ENCODE measurements around the gene ECI1.
A peak's percentile ranks its signal among the peaks of the same experiment; 100 is the strongest.

The ECI1 gene

DNA sequence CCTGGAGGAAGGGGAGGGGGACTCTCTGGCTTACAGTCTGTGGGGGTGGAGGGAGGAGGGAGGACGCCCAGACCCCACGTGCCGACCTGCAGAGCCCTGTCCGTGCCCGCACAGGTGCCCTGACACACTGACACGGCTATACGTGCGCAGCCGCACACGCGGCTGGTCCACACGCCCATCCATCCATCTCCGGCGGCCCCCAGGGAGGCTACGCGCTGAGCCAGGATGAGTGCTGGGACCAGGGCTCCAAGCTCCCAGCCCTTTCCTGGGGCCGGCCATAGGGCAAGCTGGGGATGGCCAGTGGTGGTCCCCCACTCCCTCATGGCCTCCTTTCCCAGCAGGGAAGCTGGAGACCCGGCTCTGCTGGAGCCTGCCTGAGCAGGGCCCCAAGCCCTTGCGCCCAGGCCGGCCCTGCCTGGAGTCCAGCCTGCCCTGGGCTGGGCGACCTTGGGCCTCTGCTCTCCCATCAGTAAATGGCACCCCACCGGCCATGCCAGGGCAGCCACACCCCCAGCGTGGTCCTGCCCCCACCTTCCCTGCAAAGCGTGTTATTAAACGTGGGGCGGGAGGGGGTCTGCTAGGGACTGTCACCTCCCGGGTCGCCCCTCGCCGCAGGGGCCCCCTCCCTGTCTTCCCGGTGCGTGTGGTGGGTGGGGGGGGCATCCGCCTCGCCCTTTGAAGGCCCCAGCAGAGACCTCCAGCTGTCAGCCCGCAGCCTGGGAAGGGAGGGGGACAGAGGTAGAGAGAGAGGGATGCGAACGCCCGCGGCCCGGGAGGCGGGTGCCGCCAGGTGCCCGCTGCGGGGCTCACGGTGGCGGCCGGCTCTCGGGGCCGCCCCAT is 55.8 kb downstream of the ECI1 start:
- no peak for DNase-seq

DNA sequence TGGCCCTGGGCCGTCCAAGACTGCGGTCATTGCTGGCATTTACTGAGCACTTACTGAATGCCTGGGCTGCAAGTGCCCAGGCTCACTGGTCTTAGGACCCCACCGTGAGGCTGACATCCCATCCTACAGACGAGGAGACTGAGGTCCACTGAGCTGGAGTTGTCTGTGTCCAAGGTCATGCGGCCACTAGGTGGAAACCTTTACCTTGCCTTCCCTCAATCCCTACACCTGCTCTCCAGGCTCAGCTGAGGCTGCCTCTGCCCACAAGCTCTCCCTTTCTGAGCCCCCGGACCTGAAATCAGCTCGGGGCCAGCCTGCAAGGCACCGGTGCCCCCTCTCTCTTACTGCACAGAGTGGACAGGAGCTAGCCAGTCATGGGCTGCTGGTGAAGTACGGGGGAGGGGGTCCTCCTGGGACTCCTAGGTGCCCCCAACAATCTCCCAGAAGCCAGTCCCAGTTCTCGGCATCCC is 56.5 kb downstream of the ECI1 start:
- peak; percentile 44 for DNase-seq

DNA sequence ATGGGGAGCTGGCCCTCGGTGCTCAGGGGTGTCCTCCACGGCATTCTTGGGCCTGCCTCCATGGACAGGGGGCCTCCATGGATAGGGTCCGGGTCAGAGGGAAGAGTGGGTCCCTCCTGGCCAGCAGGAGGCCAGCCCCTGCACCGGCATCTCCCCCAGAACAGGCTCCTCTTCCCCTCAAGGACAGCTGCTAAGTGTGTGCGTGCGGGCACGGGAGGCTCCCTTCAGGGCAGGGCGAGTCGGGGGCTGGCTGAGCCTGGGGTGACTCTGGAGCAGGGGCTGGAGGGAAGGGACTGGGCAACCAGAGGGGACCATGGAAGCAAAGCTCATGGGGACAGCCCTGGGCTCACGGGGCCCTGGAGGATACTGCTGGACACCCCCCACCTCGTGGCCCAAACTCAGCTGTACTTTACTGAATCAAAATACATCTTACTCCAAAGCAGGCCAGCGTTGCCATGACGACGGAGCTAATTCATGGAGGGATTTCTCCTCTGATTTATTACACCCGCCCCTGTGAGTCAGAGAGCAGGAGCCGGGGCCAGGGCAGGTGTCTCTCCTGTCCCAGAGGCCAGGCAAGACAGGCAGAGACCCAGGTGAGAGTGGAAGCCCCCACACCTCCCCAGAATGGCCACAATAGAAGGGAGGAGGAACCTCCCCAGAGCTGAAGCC is 57.1 kb downstream of the ECI1 start:
- no peak for DNase-seq

DNA sequence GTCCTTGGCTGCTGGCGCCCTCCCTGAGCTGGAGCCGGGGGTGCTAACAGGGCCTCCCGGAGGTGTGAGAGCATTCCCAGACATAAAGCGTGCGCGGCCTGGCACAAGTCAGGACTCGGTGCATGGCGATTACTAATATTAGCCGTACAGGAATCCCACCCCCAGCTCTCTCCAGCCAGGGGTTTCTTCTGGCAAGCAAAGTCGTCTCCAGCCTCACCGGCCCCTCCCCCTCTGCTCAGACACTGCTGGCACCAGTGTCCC is 60.0 kb downstream of the ECI1 start:
- DNase-seq = no peak

DNA sequence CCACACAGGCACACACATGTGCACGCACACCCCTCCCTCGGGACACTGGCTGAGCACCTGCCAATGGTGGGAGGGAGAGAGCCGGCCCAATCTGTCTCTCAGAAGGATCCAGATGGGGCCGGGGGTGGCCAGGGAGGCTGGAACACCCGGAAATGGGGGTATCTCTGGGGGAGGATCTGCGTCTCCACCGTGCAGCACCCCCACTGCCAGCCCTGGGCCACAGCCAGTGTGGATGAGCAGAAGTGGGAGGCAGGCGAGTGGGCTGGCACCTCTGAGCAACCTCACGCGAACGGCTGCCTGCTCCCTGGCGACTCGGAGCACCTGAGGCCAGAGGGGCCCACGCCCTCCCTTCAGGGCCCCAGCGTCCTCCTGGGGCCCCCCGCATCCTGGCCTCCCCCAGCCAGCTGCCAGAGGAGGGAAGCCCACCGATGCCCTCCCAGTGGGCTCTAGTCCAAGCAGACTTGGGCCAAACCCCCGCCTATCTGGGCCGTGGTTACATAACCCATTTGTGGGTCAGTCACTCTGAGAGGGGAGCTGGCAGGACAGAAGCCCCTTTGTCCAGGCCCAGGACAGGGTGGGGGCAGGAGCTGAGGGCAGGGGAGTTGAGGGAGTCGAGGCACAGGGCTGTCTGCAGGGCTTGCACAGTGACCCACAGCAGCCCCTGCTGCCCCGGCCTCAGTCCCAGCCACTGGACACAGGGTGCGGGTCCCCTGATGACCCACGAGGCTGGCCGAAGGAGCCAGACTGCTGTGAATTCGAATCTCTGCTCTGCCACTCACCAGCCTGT is 60.5 kb downstream of the ECI1 start:
- DNase-seq = no peak

DNA sequence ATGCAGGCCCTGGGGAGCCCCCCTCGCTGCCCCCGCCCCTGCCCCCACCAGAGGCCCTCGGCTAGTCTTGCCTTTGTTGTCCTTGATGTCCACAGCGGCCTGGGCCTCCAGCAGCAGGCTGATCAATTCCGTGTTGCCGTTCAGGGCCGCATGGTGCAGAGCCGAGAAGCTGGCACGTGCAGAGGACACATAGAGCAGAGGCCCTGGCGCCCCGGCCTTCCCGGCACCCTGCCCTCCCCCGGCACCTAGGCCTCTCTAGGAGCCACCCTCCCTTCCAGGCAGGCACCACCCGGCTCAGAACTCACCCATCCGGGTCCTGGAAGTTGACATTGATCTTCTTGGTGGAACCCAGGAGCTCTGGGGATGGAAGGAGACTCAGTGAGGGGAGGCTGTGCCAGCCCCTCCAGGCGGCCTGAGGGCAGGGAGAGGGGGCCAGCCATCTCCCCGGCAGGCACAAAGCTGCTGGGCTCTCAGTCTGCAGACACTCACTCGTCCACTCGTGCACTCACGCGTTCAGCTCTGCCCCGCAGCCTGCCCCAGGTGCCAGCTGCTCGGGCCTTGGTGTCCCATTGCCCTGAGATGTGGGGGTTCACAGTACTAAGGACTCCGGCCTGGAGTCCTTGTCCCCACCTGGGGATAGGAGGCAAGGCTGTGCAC is 61.3 kb downstream of the ECI1 start:
- DNase-seq = no peak

All from right kidney (tissue), 1 donor.